H1 (cell line): Measurements from ENCODE around the gene CPA1.

Experiments used
- CEBPB ChIP-seq: IDR thresholded peaks from 2 replicates; pipeline ENCODE4 v1.6.1; 2012; ENCODE audit warnings: low read depth, low read length
- CTCF ChIP-seq, 3 experiments: IDR thresholded peaks; 1 replicate in 2 of 3; 2 replicates in 1 of 3; pipeline versions ENCODE4 v1.5.1 to v1.6.1; 2011; ENCODE audit warnings: low read length in 3 of 3, mild to moderate bottlenecking in 3 of 3, inconsistent platforms in 2 of 3, low read depth in 1 of 3, moderate library complexity in 1 of 3; ENCODE audit not compliant: insufficient read depth in 1 of 3; ENCODE audit errors: control extremely low read depth in 1 of 3
- JUND ChIP-seq: IDR thresholded peaks from 2 replicates; pipeline ENCODE4 v1.6.1; 2011; ENCODE audit warnings: mild to moderate bottlenecking, improper control_type of control experiment, low read length
- USF2 ChIP-seq: IDR thresholded peaks from 2 replicates; pipeline ENCODE4 v1.6.1; 2011; ENCODE audit warnings: low read length, improper control_type of control experiment

- TF ChIP-seq CTCF (IDR thresholded peaks at IDR 0.05; ENCODE audit: control extremely low read depth in 1 of 3, insufficient read depth in 1 of 3, low read depth in 1 of 3, low read length in 3 of 3) (no peak), JUND (no peak), USF2 (no peak), CEBPB (no peak)
Measured at GRCh38 chr7:130352194-130353074, 27.9 kb upstream of the CPA1 start.
